ENCODE measurements around the gene PCBP3. TPM values are rescaled to one million over a fixed set of nuclear protein-coding genes. Genes with fewer than 3 reads are reported as not detected.

Gene PCBP3
- total RNA-seq, 1 donor from 2014 or later, result not detected

DNA sequence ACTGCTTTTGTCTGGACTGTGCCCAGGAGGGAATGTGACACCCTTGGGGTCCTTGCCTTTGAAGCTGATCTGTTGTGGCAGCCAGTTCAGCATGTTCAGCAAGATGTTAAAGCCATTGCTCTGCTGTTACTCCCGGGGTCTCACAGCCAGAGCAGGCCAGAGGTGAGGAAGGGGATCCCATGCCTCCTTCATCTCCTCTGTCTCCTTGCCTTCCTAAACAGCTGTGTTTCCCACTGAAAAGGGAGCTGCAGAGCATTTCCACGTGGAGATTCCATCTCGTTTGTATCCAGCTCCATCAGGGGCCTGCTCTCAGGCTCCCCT, 202.2 kb downstream of the PCBP3 start:
- TF ChIP-seq, protein P1, sequence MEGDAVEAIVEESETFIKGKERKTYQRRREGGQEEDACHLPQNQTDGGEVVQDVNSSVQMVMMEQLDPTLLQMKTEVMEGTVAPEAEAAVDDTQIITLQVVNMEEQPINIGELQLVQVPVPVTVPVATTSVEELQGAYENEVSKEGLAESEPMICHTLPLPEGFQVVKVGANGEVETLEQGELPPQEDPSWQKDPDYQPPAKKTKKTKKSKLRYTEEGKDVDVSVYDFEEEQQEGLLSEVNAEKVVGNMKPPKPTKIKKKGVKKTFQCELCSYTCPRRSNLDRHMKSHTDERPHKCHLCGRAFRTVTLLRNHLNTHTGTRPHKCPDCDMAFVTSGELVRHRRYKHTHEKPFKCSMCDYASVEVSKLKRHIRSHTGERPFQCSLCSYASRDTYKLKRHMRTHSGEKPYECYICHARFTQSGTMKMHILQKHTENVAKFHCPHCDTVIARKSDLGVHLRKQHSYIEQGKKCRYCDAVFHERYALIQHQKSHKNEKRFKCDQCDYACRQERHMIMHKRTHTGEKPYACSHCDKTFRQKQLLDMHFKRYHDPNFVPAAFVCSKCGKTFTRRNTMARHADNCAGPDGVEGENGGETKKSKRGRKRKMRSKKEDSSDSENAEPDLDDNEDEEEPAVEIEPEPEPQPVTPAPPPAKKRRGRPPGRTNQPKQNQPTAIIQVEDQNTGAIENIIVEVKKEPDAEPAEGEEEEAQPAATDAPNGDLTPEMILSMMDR (IDR thresholded peaks at IDR 0.05), result no peak
- intact Hi-C loops (cut with micrococcal nuclease), result no loop called here
- POLR2A ChIA-PET, result no interaction called here
- no peak overlapping the region for H3K27ac Mint-ChIP-seq
- H3K36me3 Mint-ChIP-seq (ENCODE audit: low read depth), result no peaks in the 10 kb centered on the region
- no peak for DNase-seq
- H3K4me3 Mint-ChIP-seq, result no peak overlapping the region
- H3K9me3 Mint-ChIP-seq, result peaks cover 11% of the 10 kb centered on the region
- no peaks in the 10 kb centered on the region for H3K4me1 Mint-ChIP-seq
- ATAC-seq (ENCODE audit: low read depth), result no peak
- CTCF ChIA-PET, result no interaction called here
- peaks cover 13% of the 10 kb centered on the region for H3K27me3 Mint-ChIP-seq

DNA sequence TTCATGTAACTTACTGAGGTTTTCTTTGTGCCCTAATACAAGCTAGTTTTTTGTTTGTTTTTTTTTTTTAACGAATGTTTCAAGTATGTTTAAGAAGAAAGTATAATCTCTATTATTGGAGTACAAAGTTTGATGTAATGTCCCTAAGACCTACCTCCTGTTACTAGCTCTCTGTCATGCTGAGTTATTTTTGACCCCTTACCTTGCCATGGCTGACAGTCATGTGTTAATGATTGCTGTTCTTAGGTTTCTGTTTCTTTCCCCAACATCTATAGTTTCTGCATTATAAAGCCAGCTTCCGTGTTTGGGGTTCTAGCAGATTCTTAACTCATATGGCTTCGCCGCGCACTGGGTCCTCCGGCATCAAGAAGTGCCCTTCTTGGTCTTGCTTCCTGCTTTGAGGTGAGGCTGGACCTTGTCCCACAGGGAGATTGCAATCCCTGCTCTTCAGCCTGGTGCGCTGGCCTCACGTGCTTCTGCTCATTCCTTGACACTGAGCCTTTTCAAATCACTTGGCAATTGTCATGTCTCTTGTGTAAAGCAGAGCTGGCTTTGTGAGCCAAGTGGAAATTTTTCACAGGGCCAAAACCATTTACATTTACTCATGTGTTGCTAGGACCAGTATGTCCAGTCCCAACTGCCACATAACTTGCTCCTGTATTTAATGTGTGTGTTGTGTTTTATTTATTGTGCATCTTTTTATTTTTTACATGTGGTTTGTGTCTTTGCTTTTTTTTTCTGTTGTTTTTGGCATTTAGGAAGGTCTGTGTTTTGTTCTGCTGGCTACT, 203.0 kb downstream of the PCBP3 start:
- ChIA-PET POLR2A (no interaction called here), CTCF (no interaction called here)

DNA sequence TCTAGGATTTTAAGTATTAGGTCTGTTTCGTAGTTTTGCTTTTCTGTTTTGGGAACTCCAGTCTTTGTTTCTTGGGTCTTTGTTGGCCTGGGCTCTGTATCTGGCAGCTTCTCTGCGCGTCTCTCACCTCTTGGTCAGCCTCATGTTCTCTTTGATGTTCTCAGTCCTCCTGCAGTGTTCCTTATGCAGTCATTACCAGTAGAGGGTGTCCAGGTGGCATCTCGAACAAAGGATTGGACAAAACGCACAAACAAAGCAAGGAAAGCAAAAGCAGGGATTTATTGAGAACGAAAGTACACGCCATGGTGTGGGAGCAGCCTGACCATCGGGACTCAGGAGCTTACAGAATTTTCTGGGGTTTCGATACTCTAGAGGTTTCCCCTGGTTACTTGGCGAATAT, 204.3 kb downstream of the PCBP3 start:
- Mint-ChIP-seq H3K4me3 (no peak overlapping the region), H3K27ac (no peak overlapping the region), H3K27me3 (peaks cover 10% of the 10 kb centered on the region), H3K4me1 (peaks cover 3% of the 10 kb centered on the region), H3K36me3 (ENCODE audit: low read depth) (no peaks in the 10 kb centered on the region), H3K9me3 (no peaks in the 10 kb centered on the region)
- ATAC-seq (ENCODE audit: low read depth), result no peak
- ChIA-PET CTCF (no interaction called here), POLR2A (no interaction called here)
- TF ChIP-seq, protein P1 (IDR thresholded peaks at IDR 0.05), result no peak
- DNase-seq, result no peak
- intact Hi-C loops (cut with micrococcal nuclease), result no loop called here

More for the DNA sequence above, 203.0 kb downstream of the PCBP3 start:
- Mint-ChIP-seq H3K27me3 (peaks cover 13% of the 10 kb centered on the region), H3K9me3 (peaks cover 5% of the 10 kb centered on the region), H3K36me3 (ENCODE audit: low read depth) (no peaks in the 10 kb centered on the region), H3K4me3 (no peak overlapping the region), H3K27ac (no peak overlapping the region), H3K4me1 (no peaks in the 10 kb centered on the region)
- no peak for ATAC-seq (ENCODE audit: low read depth)
- no peak for DNase-seq
- intact Hi-C loops (cut with micrococcal nuclease), result no loop called here
- TF ChIP-seq, protein P1 (IDR thresholded peaks at IDR 0.05), result no peak

DNA sequence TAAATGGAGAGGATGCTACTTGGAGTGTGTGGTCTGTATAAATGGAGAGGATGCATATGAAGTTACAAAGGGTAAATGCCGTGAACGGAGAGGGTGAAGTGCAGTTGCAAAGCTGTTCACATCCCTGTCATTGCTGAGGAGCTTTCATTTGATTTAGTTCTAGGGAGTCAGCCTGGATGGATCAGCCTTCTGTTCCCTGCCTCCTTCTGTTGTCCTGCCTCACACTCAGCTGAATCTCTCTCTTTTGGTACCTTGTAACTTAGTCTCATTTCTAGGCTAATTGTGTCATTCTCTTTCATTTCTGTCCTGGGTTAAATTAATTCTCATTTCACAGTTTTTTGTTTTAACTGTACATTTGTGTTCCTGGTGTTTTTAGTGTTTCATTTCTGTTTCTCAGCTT, 204.8 kb downstream of the PCBP3 start:
- H3K27me3 Mint-ChIP-seq, result peaks cover 10% of the 10 kb centered on the region
- no peaks in the 10 kb centered on the region for H3K9me3 Mint-ChIP-seq
- intact Hi-C loops (cut with micrococcal nuclease), result no loop called here
- H3K36me3 Mint-ChIP-seq (ENCODE audit: low read depth), result no peaks in the 10 kb centered on the region
- peaks cover 3% of the 10 kb centered on the region for H3K4me1 Mint-ChIP-seq
- ChIA-PET CTCF (no interaction called here), POLR2A (no interaction called here)
- no peak overlapping the region for H3K27ac Mint-ChIP-seq
- DNase-seq, result no peak
- ATAC-seq (ENCODE audit: low read depth), result no peak
- TF ChIP-seq, protein P1 (IDR thresholded peaks at IDR 0.05), result no peak
- H3K4me3 Mint-ChIP-seq, result no peak overlapping the region

DNA sequence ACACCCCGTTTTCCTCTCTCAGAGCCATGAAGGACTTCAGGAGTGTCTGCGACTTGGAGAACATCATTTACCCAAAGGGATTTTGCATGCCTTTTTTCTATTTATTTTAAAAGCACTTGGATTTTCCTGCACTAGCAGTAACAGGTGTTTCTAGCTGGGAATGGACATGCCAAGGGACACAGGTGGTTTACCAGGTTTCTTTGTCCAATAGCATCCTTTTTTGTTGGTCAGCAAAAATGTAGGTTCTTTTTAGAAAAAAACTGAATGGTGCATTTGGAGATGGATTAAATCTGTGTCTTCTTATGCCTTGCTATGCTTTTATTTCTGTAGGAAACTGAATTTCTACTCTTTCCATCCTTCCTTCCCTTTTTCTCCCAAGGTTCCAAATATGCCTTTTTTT, 205.3 kb downstream of the PCBP3 start:
- CTCF ChIA-PET, result no interaction called here
- intact Hi-C loops (cut with micrococcal nuclease), result no loop called here
- no peak overlapping the region for H3K4me3 Mint-ChIP-seq
- DNase-seq (no peak), ATAC-seq (ENCODE audit: low read depth) (no peak)
- peaks cover 10% of the 10 kb centered on the region for H3K27me3 Mint-ChIP-seq
- no peak overlapping the region for H3K27ac Mint-ChIP-seq
- H3K9me3 Mint-ChIP-seq, result no peaks in the 10 kb centered on the region
- H3K4me1 Mint-ChIP-seq, result peaks cover 3% of the 10 kb centered on the region
- POLR2A ChIA-PET, result no interaction called here
- H3K36me3 Mint-ChIP-seq (ENCODE audit: low read depth), result no peaks in the 10 kb centered on the region
- TF ChIP-seq, protein P1 (IDR thresholded peaks at IDR 0.05), result no peak
